Loucy (cell line): ENCODE data around the gene SGIP1.

Experiments used
- EZH2phosphoT487 ChIP-seq: fragments of 200-600 bp; IDR thresholded peaks from 2 replicates; pipeline ENCODE4 v1.6.1; 2018; ENCODE audit warnings: antibody characterized with exemption, mild to moderate bottlenecking, moderate library complexity, borderline replicate concordance
- TF ChIP-seq, protein P1 (sequence below): fragments of 200-600 bp; sonication (generic); conservative IDR thresholded peaks from 2 replicates; pipeline ENCODE4 v1.5.1; 2014; ENCODE audit warnings: mild to moderate bottlenecking, antibody characterized with exemption, low read length

DNA sequence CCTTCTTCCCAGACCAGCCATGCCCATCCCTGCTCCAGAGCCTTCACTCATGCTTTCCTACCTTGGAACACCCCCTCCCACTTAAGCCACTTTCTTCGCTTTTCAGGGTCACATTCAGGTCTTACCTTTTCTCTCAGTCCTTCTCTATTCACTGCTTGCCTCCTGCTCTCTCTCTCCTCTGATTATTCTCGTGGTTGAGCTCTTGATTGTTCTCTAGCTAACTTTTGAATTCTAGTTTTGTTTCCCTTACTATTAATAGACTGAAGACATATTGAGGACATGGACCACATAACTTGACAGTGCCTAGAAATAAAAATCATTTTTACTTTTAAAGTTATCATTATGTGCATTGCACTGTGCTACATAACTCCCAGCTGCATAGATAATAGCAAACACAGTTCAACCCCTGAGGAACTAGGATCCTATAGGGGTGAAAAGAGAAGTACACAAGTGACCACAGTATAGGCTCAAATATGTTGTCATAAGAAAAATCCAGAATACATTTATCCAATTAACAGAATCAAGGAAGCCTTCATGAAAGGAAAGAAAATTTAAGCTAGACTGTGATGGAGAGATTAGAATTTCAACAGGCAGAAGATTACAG lies 245.6 kb downstream of the SGIP1 start:
- TF ChIP-seq, protein P1, sequence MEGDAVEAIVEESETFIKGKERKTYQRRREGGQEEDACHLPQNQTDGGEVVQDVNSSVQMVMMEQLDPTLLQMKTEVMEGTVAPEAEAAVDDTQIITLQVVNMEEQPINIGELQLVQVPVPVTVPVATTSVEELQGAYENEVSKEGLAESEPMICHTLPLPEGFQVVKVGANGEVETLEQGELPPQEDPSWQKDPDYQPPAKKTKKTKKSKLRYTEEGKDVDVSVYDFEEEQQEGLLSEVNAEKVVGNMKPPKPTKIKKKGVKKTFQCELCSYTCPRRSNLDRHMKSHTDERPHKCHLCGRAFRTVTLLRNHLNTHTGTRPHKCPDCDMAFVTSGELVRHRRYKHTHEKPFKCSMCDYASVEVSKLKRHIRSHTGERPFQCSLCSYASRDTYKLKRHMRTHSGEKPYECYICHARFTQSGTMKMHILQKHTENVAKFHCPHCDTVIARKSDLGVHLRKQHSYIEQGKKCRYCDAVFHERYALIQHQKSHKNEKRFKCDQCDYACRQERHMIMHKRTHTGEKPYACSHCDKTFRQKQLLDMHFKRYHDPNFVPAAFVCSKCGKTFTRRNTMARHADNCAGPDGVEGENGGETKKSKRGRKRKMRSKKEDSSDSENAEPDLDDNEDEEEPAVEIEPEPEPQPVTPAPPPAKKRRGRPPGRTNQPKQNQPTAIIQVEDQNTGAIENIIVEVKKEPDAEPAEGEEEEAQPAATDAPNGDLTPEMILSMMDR = no peak
- no peak for TF ChIP-seq EZH2phosphoT487
